GM21390 (cell line): Measurements from ENCODE around the gene ADAM22.

Experiments
- ATAC-seq: cut with Tn5 transposase; IDR thresholded peaks from one replicate; pipeline ENCODE4 v1.9.1; 2021; ENCODE audit not compliant: unreplicated experiment

Gene ADAM22

DNA sequence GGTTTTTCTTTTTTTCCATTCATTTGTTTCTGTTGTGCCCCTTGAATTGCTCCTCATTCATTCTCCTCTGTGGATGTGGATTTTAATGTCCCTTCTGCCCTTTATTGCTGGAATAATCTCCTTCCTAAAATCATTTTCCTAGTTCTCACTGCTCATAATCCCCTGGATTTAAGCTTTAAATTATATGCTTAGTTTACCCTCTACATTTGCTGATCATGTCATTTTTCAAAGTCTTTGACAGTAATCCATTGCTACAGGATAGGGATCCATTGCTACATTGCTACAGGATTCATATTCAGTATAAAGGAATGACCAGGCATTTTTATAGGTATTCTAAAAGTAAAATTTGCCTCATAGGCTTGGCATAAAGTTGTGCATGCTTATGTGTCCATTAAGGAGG is 14.3 kb downstream of the ADAM22 start:
- ATAC-seq = no peak

DNA sequence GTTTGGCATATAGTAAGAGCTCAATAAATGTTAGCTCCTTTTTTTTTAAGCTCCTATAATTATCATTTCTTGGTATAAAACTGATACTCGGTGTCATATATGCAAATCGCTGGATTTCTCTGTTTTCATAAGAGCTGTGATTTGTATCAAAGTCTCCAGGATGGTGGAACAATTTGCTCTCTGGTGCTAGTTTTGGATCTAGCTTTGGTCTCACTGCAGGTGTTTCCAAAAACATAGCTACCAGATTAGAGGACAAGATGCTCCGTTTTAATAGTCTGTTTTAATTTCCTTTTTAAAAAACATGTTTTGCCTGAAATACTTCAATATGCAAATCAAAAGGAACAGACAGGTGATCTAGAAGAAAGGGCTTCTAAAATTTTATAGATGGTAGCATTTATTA is 25.3 kb downstream of the ADAM22 start:
- no peak for ATAC-seq

DNA sequence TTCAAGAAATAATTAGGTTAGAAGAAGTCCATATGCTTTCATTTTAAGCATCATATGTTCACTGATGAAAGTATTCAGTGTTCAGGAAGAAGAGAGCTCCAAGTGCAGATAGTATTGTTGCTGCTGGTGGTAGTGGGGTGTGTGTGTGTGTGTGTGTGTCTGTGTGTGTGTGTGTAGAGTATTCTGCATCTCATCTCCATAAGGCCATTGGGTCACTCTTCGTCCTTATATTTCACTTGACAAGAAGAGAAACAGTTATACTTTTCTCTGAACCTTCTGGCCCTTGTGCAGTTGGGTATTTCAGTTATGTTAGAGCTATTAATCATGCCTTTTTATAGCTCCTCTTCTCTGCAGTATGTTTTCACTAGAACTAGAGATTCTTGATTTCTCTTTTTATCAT is 26.2 kb downstream of the ADAM22 start:
- no peak for ATAC-seq

DNA sequence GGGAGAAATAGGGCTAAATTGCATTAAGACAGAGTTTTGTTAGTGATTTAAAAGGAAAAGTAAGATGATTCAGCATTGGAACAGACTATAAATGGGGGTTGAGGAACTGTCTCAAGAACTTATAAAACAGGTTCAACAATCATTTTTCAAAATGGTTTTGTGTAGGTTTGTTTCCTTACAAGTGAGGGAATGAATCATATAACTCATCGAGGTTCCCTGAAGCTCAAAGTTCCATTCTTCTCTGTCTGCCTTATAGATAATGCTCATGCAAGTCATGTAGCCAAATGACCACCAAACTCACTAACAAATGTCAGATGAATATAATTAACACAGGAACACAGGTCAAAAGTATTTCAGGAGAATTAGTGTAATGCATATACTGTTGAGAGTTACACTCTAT is 27.7 kb downstream of the ADAM22 start:
- no peak for ATAC-seq

DNA sequence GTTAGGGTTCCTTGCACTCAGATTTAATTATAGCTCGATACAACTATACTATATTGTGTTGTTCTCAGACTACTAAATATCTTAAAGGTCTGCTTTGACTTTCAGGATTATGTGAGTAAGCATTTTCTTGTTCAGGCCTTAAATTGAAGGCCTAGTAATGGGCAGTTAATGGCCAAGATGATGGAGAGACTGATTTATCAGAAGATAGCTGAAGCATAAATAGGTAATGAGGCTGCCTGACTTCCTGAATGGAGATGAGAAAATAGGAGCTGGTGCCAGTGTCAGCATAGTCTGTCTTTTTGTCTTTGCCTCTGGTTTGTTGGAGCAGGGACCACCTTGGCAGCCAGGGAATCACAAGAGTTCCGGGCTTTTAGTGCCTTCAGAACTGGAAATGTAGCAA is 32.2 kb downstream of the ADAM22 start:
- ATAC-seq = no peak

DNA sequence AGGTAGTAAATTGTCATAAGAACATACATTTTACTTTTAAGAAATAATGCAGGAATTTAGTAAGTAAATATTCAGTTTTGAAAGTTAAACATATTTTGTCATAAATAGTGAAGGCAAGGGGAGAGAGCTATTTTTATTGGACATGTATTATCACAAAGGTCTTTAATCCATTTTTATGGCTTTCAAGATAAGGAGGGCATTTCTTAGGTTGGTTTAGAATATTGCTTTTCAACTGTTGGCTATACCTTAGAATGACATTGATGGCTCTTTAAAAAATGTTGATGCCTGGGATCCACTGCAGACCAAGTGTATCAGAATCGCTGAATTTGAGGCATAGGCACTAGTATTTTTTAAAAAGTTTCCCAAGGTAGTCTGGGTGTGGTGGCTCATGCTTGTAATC is 34.0 kb downstream of the ADAM22 start:
- ATAC-seq = no peak

DNA sequence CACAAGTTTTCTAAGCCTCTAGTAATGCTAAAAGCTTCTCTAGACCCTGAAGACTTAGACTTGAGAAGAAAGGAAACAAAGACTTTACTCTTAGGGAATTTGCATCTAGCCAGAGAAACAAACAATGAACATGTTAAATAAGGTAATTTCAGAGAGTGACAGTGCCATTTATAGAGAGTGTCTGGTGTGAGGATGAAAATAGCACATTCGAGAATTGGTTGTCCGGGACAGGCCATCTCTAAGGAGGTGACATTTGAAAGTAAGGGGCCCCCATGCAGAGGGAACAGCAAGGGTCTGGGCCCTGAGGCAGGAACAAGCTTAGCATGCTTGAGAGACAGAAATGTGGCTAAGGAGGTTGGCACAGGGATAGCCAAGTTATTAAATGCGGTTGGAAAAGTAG is 48.1 kb downstream of the ADAM22 start:
- no peak for ATAC-seq

DNA sequence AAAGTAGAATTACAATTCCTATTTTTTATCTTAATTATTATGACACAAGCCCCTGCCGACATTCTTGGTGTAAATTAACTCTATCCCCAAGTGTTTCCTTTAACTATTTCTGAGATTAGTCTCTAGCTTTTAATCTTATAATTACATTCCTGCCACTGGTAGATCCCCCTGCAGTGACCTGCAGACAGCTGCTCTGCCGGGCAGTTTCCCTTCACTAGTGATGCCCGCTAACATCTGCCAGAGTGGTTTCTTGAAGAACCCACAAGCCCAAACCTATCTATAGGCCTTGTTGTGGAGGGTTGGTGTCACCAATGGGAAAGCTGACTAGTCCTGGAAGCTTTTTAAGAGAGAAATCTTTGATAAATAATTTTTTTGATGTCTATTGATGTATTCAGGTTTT is 50.0 kb downstream of the ADAM22 start:
- ATAC-seq = no peak

DNA sequence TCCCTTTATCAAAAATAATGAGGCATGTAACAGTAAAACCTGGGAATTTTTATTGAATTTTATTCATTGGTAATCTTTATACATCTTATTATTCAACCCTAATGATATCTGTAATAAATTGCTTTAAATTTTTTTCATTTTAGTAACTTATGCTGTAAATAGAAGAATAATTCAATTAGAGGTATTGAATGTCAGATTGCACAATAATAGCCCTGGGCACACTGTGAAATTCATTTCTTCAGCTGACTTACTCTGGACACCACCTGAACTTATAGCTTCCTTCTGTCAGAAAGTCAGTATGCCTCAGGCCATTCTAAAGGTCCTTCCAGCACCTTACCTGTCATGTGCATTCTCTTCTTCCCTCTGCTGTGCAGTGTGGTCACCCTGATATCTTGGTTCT is 59.2 kb downstream of the ADAM22 start:
- ATAC-seq = no peak

DNA sequence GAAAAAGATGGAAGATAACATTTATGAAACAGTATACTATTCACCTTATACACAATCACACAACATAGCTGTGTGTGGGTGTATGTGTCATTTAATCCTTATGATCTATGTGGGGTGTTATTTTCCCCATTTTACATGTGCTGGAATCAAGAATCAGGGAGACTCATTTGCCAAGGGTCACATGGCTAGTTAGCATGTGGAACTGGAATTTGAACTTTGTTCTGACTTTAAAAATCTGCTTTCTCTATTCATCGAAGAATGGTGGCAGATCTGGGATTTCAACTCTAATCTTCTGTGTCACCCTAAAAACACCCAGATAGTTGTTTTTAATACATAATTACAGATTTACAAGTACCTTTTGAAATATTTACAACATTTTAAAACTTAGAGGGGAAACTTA is 65.2 kb downstream of the ADAM22 start:
- no peak for ATAC-seq

DNA sequence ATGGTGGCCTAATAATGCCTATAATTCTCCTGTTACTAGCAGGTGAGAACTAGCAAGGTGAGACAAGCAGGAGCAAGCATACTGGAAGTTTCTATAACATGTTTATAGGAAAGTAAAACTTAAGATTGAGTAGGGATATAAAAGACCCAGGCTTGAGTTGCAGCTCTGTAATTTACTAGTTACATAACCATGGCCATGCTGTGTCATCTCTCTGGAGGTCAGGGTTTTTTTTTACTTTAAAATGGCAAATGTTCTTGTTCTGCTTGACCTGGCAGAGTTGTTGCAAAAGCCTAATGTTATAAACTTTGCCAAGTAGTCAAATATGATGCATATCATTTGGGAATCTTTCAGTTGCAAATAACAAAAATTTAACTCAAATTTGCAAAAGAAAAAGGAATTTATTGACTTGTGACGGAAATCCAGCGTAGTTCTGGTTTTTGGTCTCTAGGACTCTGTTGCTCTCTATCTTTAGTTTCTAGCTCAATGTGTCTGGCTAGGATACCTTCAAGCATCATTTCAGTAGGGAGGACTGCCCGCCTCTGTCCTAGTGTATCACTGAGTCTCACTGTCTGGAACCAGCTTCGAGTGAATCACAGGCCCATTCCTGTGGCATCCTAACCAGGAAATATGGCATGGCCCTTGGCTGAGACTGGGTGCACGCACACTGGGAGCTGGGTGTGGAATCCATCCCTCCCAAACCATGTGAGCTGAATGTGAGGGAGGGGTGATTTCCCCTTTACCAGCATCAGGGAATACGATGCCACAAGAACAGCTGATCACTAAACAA is 67.9 kb downstream of the ADAM22 start:
- no peak for ATAC-seq

DNA sequence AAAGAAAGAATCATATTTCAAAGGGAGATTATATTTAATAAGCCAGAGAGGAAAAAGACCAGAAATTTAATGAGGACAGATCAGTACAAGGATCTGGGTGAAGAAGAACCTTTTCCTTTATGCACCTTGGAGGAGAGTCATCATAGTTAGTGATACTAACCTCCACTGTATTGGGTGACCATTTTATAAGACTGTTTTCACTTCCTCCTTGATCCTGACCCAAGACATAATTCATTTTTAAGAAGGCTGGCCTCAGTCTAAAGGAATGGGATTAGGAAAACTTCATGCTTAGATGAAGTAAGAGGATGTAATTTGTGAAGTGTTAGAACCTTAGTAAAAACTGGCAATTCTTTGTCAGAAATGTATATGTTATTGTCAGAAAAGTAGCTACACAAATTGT is 68.6 kb downstream of the ADAM22 start:
- no peak for ATAC-seq

DNA sequence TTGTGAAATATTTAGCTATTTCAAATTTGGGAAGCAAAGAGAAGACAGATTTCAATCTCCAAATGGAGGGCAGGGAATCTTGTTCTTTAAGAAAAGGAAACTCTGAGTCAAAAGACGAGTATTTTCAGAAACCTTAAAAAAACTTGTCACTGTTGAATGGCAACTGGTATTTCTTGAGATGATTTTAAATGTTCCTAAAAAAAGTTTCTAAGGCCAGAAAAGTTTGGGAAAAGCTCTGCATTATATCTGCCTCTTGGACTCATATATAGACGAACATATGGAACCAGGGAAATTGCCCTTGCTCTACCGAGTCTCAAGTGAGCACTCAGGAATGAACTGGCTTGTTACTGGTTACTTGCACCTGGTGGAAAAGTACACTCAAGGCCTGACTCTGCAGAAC is 69.5 kb downstream of the ADAM22 start:
- no peak for ATAC-seq

DNA sequence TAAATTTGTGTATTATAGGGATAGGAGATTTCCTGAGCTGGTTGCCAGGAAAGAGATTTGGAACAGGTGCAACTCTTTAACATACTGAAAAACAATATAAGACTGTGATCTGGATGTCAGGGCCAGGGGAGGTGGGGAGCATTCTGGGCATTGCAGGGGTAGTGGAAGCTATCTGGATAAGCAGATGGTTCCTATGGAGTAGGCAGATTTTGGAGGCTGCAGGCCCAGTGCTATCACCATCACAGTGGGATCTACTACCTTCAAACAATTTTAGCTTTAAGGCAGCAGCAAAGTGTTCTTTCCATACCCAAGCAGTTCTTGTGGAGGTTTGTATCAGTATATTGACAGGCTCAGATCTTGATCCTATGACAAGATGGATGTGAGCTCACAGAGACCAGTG is 71.1 kb downstream of the ADAM22 start:
- ATAC-seq = no peak

DNA sequence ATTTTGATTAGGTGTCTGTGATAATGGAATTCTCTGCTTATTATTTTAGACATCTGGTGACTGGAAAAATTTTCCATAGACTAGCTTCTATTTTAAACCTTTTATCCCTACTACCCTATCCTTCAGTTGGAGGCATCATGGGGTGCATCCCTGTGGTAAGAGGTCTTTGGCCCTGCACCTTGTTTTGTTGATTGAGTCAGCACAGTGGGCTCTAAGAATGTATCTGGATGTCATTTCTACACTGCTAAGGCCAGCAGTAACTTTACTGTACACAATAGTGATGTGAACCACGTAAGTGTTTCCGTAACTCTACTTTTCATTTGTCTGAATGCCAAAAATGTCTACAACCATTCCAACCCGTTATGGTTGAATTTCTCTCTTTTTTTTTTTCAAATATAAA is 75.6 kb downstream of the ADAM22 start:
- no peak for ATAC-seq

DNA sequence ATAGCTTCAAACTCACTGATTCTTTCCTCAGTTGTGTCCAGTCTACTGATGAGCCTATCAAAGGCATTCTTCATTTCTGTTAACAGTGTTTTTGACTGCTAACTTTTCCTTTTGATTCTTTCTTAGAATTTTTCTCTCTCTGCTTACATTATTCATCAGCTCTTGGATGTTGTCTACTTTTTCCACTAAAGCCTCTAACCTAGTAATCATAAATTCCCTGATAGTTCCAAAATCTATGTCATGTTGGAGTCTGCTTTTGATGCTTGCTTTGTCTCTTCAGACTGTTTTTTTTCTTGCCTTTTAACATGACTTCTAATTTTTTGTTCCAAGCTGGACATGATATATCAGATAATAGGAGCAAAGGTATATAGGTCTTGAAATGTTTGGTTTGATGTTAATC is 78.0 kb downstream of the ADAM22 start:
- no peak for ATAC-seq

DNA sequence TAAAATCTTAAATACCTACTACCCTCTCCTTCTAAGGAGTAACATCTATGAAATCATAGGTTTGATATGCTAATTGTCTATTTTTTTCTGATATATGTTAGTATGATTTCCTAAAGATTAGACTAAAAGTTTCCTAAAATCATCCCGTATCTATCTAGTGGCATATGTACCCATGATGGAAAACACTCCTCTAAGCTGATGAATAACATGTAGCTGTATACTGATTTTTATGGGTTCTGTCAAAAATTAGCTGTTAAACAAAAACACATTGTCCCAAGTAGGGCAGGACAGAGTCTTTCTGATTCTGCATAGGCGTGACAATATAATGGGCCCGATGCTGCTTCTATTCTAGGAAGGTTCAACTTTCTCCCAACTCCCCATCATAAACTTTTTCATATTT is 79.9 kb downstream of the ADAM22 start:
- ATAC-seq = no peak

DNA sequence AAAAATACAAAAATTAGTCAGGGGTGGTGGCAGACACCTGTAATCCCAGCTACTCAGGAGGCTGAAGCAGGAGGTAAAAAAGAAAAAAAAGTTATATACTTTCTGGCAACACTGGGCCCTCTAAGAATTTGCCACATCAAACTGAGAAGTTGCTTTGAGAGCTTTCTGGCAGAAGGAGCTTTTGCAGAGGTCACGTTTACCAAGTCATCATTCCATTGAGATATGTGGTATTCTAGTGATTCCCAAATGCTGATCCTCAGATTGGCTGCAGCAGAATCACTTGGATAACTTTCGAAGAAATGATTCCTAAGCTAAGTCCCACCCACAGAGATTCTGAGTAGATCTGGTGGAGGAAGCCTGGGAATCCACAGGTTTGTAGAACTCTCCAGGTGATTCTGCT is 80.5 kb downstream of the ADAM22 start:
- ATAC-seq = no peak

DNA sequence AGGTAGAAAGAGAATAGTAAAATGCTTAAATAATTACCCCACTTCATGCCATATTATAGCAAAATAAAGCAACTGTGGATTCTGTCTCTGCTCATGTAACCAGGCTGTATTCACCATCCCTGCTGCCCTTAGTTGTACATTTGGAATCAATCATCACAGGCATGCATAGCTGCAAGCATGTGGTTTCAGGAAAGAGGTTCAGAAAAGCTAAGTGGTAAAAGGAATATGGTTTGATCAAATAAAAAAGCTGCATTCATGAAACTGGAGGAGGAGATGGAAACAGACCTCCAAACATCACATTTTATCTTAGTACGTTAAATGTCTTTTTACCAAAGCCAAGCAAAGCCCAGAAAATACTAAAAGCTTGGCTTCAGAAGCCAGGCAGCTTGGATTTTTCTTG is 81.3 kb downstream of the ADAM22 start:
- ATAC-seq = no peak

DNA sequence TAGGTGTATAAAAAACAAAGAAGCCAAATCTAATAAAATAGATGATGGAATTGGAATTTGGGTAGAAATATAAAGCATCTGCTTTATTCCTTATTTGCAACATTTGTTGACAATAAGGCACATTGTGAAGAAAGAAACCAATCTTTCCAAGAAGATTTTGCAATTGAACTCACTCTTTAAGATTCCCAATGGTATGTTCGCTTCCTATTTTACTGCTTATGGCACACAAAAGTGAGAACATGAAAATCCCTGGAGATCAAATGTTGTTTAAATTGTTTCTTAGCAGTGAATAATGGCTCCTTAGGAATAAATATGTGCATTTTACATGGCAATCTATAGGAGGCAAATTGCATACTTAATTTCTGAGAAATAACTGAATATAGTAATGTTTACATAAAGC is 84.5 kb downstream of the ADAM22 start:
- no peak for ATAC-seq

DNA sequence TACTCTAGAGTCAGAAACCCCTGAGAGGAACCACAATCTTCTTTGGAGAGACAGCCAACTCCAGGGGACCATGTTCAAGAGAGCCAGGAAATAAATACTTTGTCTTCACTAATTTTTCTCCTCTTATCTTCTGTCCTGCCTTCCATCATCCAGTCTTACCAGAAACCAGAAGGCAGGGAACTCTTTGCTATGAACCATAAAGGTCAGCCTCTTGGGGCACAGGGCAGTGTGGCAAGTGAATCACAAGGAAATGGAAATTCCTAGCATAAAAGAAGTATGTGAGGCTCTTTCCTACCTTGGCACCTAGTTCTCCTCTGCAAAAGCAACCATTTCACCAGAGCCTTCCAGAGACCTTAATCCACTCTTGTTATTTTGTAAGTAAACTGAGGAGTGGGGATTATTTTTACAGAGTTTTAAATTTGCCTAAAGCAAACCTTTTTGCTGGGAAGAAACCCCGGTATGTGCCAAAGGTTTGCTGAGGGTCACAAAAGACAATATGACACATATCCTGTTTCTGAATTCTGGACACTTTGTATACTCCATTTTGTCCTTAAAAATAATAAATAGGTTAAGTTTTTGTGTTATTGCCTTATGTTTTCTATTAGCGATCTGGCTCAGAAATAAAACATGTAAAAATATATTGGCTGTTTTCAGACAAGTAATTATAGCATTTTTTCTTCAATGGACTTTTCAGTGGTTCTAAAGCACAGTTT is 87.1 kb downstream of the ADAM22 start:
- no peak for ATAC-seq

DNA sequence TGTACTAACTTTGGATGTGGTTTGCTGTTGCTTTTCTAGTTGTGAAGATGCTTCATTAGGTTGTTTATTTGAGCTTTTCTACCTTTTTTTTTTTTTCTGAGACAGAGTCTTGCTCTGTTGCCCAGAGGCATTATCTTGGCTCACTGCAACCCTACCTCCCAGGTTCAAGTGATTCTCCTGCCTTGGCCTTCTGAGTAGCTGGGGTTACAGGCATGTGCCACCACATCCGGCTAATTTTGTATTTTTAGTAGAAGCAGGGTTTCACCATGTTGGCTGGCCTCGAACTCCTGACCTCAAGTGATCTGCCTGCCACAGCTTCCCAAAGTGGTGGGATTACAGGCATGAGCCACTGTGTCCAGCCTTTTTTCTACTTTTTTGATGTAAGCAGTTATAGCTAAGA is 93.7 kb downstream of the ADAM22 start:
- no peak for ATAC-seq
